RWPE1 (cell line): ENCODE results near the gene SNED1.

Experiments used
- CTCF ChIA-PET: fragments of 350-600 bp; sonication (Branson Sonifier 250); formaldehyde crosslinking; extraction: SDS; loops from one replicate; lab custom pipeline; 2021; lab: Yijun Ruan, JAX
- POLR2A ChIA-PET: fragments of 400-600 bp; formaldehyde crosslinking; extraction: SDS; loops from one replicate; lab custom pipeline; 2020; ENCODE audit warnings: antibody characterized with exemption; ENCODE audit not compliant: low non-redundant PET; lab: Yijun Ruan, JAX
- DNase-seq: peaks from one replicate; pipeline ENCODE4 v3.0.0; 2012; ENCODE audit warnings: low spot score
- H3K27ac ChIP-seq: fragments of 450-650 bp; 2 replicates; pipeline ENCODE4 v1.5.1; 2017
- TF ChIP-seq, protein P1 (sequence below): fragments of 450-650 bp; conservative IDR thresholded peaks from 2 replicates; pipeline ENCODE4 v1.5.1; 2017; ENCODE audit warnings: low read depth, mild to moderate bottlenecking

Gene SNED1

DNA sequence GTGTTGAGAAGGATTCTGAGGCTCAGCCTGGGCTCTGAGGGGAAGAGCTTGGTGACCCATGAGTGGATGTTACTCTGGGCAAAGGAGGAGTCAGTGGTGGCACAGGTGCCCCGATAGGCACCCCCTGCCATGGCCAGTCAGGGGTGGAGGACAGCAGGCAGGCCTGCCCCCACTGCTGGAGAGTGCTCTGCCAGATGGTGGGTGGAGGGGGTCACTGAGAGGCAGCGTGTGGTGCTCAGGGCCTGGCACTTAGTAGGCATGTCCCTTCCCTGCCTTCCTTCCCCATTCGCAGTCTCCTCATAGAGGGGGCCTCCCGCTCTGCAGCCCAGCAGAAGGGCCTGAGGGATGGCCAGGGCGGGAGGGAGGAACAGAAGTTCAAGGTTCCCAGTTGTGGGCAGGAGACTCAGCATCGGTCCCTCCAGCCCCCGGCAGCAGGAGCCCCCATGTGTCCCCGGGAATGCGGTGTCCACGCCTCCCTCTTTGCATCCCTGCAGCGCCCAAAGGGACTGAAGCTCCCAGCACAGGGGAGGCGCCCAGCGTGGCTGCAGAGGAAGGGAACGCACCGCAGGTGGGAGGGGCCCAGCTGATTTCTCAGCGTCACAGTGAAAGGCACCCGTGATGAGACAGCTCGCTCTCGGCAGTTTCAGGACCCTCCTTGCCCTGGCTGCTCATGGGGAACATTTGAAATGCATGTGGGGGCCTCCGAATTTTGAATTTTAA, 5.7 kb upstream of the SNED1 start:
- TF ChIP-seq, protein P1, sequence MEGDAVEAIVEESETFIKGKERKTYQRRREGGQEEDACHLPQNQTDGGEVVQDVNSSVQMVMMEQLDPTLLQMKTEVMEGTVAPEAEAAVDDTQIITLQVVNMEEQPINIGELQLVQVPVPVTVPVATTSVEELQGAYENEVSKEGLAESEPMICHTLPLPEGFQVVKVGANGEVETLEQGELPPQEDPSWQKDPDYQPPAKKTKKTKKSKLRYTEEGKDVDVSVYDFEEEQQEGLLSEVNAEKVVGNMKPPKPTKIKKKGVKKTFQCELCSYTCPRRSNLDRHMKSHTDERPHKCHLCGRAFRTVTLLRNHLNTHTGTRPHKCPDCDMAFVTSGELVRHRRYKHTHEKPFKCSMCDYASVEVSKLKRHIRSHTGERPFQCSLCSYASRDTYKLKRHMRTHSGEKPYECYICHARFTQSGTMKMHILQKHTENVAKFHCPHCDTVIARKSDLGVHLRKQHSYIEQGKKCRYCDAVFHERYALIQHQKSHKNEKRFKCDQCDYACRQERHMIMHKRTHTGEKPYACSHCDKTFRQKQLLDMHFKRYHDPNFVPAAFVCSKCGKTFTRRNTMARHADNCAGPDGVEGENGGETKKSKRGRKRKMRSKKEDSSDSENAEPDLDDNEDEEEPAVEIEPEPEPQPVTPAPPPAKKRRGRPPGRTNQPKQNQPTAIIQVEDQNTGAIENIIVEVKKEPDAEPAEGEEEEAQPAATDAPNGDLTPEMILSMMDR, result no peak
- peak overlapping the region; percentile 84 for H3K27ac ChIP-seq
- POLR2A ChIA-PET, result no interaction called here
- CTCF ChIA-PET, result no interaction called here
- DNase-seq, result no peak

DNA sequence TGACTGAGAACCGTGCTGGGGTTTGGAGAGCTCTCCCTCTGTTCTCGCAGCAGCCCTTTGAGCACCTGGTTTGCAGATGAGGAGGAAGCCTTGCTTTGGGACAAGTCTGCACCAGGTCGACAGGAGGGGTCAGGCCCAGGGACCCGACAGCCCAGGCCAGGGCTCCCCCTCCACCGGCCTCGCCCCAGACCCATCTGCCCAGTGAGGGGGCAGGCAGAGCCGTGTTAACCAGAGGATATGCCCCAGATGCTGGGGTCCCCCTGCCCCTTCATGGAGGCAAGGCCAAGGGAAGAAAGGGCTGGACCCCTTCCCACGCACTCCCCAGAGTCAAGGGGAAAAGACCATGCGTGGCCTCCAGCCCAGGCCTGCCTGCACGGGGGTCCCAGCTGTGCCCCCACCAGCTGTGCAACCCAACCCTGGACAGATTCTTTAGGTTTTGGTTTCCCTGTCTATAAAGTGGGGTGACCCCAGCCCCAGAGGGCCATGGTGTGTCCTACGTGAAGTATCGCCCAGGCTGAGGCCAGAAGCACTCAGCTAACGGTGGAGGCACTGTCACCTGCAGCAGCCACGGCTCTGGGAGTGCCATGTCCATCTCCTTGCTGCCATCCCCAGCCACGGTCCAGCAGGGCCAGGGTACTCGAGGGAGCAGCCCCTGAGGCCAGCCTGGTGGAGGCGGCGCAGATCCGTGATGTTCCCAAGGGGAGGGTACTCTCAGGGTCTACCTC, 4.8 kb upstream of the SNED1 start:
- no peak for DNase-seq
- no peak overlapping the region for H3K27ac ChIP-seq
- POLR2A ChIA-PET, result no interaction called here
- CTCF ChIA-PET, result interaction anchor here (0.6 kb wide), 1 partner anchor 787 kb away, joined by 3 read pairs; no protein-coding TSS in a partner anchor
- TF ChIP-seq, protein P1, result no peak

DNA sequence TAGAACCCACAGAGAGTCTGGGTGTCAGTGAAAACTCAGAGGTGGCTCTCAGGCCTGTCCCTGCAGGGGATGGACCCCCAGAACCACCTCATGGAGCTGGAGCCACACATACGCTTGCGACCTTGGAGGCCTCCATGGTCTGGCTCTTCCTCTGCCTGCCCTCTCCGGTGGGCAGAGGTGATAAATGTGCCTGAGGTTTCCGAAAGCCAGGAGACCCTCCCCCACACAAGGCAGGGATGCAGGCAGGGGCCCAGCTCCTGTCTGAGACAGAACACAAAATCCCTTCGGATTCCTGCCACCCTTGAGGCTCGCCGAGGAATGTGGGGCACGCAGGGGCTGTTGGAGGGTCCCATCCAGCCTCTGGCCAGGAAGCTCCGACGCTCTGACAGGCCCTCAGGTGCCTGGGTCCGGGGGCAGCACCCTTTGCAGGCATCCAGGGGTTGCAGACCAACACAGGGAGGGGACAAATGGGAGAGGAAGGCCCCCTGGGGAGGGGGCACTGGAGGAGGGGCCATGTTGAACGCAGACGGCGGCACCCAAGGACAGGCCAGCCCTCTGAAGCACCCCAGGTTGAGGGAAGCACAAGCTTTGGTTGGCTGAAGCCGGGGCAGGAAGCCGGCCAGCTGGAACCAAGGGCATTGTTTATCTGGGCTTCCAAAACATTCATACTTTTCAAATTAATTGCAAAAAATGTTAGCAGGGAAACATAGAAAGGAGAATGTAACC, 4.1 kb upstream of the SNED1 start:
- ChIA-PET POLR2A (no interaction called here), CTCF (interaction anchor here (0.6 kb wide), 1 partner anchor 787 kb away, joined by 3 read pairs; no protein-coding TSS in a partner anchor)
- no peak overlapping the region for H3K27ac ChIP-seq
- TF ChIP-seq, protein P1, result no peak
- DNase-seq, result no peak

DNA sequence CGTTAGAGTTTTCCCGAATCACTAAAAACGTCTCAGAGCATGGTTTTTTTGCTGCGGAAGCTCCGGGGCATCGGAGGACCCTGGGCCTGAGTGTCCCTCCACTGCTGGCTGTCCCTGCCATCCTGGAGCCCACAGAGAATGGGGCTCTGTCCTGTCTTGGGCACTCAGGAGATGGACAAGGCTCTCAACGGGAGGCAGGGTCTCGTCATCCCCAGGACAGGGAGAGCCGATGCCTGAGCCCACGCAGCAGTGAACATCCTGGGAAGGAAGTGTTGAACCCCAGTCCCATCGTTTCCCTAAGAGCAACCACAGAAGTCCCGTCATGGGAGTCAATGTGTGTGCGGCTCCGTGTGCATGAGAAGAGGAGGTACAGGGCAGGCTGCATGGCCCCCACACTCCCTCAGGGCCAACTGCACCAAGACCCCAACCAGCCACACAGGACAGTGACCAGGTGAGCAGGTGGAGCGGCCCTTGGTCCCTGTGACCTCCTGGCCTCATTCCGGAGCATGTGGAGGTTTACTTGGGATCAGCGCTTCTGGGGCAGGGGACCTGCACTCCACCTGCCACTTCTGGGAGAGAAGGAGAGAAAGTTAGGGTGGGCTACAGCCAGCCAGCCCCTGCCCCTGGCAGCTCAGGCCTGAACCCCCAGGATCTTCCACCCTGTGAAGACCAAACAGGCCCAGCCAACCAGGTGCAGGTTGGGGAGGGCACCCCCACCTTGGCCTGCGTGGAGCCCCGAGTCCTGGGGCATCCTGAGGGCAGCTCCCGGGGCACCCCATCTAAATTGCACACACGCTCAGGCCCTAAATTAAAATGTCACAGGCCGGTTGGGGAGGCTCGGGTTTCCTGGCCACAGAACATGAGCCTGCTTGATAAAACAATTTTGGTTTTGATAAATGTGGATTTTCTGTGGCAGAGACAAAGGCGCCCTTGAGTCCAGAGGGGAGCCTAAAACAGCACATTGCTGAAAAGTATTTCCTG, 3.1 kb upstream of the SNED1 start:
- ChIA-PET POLR2A (no interaction called here), CTCF (no interaction called here)
- H3K27ac ChIP-seq, result no peak overlapping the region
- TF ChIP-seq, protein P1, result no peak
- no peak for DNase-seq

DNA sequence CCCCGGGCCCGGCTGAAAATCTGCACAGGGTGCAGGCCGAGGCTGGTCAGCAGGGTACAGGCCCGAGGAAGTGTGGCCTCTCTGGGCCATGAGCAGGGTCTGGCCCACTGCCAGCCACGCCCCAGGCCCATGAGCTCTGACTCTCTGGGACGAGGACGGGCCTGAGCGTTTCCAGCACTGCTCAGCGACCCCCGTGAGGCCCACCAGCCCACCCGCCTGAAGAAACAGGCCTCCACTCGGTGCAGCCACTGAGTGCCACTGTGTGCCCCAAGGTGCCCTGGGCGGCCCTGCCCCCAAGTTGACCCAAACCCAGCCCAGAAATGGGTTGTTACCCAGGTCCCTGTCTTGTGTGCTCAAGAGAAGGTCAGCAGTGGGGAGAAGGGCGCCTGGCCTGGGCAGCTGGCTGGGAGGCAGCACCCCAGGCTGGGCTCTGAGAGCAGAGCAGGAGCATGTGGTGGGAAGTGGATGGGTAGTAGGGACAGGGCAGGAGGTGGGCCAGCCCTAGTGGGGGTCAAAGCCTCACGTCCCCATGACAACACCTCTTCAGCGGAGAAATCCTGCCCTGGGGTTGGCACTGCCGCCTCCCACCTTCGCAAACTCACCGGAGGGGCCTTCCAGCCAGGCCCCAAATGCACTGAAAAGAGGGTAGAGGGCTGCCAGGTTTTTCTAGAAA, 2.1 kb upstream of the SNED1 start:
- CTCF ChIA-PET, result interaction anchor here (0.5 to 0.6 kb wide), 2 partner anchors 64 to 193 kb away, joined by 3 read pairs; no protein-coding TSS in a partner anchor
- no peak overlapping the region for H3K27ac ChIP-seq
- TF ChIP-seq, protein P1, result no peak
- POLR2A ChIA-PET, result no interaction called here
- DNase-seq, result no peak
